HEK293T (cell line): Measurements from ENCODE around the gene HDAC11.

Experiments used
- CTCF ChIA-PET: fragments of 350-600 bp; formaldehyde crosslinking; extraction: SDS; loops from one replicate; lab custom pipeline; 2021; ENCODE audit warnings: antibody characterized with exemption, inconsistent platforms; lab: Yijun Ruan, JAX
- POLR2A ChIA-PET: fragments of 350-600 bp; formaldehyde crosslinking; extraction: SDS; loops from one replicate; lab custom pipeline; 2020; ENCODE audit warnings: antibody characterized with exemption, inconsistent platforms; lab: Yijun Ruan, JAX
- DNase-seq: peaks from one replicate; pipeline ENCODE4 v3.0.0; 2012; ENCODE audit warnings: mixed read lengths; ENCODE audit errors: extremely low spot score
- ARNT ChIP-seq: fragments of 450-650 bp; IDR thresholded peaks from 2 replicates; pipeline ENCODE4 v1.6.1; 2017; ENCODE audit warnings: mild to moderate bottlenecking
- BHLHE40 ChIP-seq: fragments of 450-650 bp; IDR thresholded peaks from 2 replicates; pipeline ENCODE4 v1.6.1; 2016; ENCODE audit warnings: mild to moderate bottlenecking, moderate library complexity, borderline replicate concordance
- CTBP1 ChIP-seq: fragments of 450-650 bp; IDR thresholded peaks from 2 replicates; pipeline ENCODE4 v1.6.1; 2016; ENCODE audit warnings: borderline replicate concordance
- ELF4 ChIP-seq: fragments of 450-650 bp; IDR thresholded peaks from 2 replicates; pipeline ENCODE4 v1.6.1; 2017; ENCODE audit warnings: antibody characterized with exemption
- FOXA1 ChIP-seq: fragments of 450-650 bp; IDR thresholded peaks from 2 replicates; pipeline ENCODE4 v1.6.1; 2016; ENCODE audit warnings: mild to moderate bottlenecking
- FOXK2 ChIP-seq: fragments of 450-650 bp; IDR thresholded peaks from 2 replicates; pipeline ENCODE4 v1.6.1; 2016; ENCODE audit warnings: mild to moderate bottlenecking
- FOXM1 ChIP-seq: fragments of 450-650 bp; IDR thresholded peaks from 2 replicates; pipeline ENCODE4 v1.6.1; 2017; ENCODE audit warnings: mild to moderate bottlenecking, borderline replicate concordance
- HDGF ChIP-seq: fragments of 450-650 bp; IDR thresholded peaks from 2 replicates; pipeline ENCODE4 v1.6.1; 2017; ENCODE audit warnings: antibody characterized with exemption, borderline replicate concordance
- L3MBTL2 ChIP-seq: fragments of 450-650 bp; conservative IDR thresholded peaks from 2 replicates; pipeline ENCODE4 v1.6.1; 2016; ENCODE audit warnings: mild to moderate bottlenecking
- LEF1 ChIP-seq: fragments of 450-650 bp; IDR thresholded peaks from 2 replicates; pipeline ENCODE4 v1.6.1; 2017; ENCODE audit warnings: mild to moderate bottlenecking, borderline replicate concordance
- NFRKB ChIP-seq: fragments of 450-650 bp; IDR thresholded peaks from 2 replicates; pipeline ENCODE4 v1.6.1; 2016; ENCODE audit warnings: mild to moderate bottlenecking, moderate library complexity
- PKNOX1 ChIP-seq: fragments of 450-650 bp; IDR thresholded peaks from 2 replicates; pipeline ENCODE4 v1.6.1; 2016
- SP1 ChIP-seq: fragments of 450-650 bp; IDR thresholded peaks from 2 replicates; pipeline ENCODE4 v1.6.1; 2017
- SUZ12 ChIP-seq: fragments of 450-650 bp; IDR thresholded peaks from 2 replicates; pipeline ENCODE4 v1.6.1; 2016; ENCODE audit warnings: mild to moderate bottlenecking
- TARDBP ChIP-seq: fragments of 450-650 bp; IDR thresholded peaks from 2 replicates; pipeline ENCODE4 v1.6.1; 2016
- ZNF384 ChIP-seq: fragments of 450-650 bp; IDR thresholded peaks from 2 replicates; pipeline ENCODE4 v1.6.1; 2016

HDAC11 gene

GRCh38 chr3:13539292-13539638 is 59.2 kb downstream of the HDAC11 start:
- ChIA-PET CTCF (interaction anchor here (0.7 to 1.4 kb wide), 2 partner anchors 109 to 114 kb away, joined by 4 read pairs; no protein-coding TSS in a partner anchor), POLR2A (no interaction called here)
- TF ChIP-seq FOXA1 (no peak), SP1 (no peak), TARDBP (no peak), SUZ12 (no peak), FOXK2 (no peak), HDGF (no peak), CTBP1 (no peak), L3MBTL2 (no peak), BHLHE40 (no peak), LEF1 (no peak)
- no peak for DNase-seq

- TF ChIP-seq NFRKB (no peak), L3MBTL2 (no peak), ARNT (no peak), FOXK2 (no peak), PKNOX1 (no peak), LEF1 (no peak), FOXA1 (no peak), ZNF384 (no peak), TARDBP (no peak), SP1 (no peak), HDGF (no peak), ELF4 (no peak), BHLHE40 (no peak), SUZ12 (no peak), CTBP1 (no peak), FOXM1 (no peak)
- ChIA-PET POLR2A (no interaction called here), CTCF (interaction anchor here (1.4 kb wide), 1 partner anchor 108 kb away, joined by 4 read pairs; no protein-coding TSS in a partner anchor)
- DNase-seq = no peak
Observed at GRCh38 chr3:13539671-13540070, 59.6 kb downstream of the HDAC11 start.

- no peak for DNase-seq
- ChIA-PET POLR2A (no interaction called here), CTCF (interaction anchor here (1.4 kb wide), 1 partner anchor 108 kb away, joined by 4 read pairs; no protein-coding TSS in a partner anchor)
- TF ChIP-seq SUZ12 = no peak
- no peak for TF ChIP-seq NFRKB
- no peak for TF ChIP-seq FOXK2
- no peak for TF ChIP-seq CTBP1
- no peak for TF ChIP-seq SP1
- no peak for TF ChIP-seq FOXA1
- TF ChIP-seq FOXM1 = no peak
- no peak for TF ChIP-seq LEF1
- no peak for TF ChIP-seq BHLHE40
- no peak for TF ChIP-seq ELF4
- TF ChIP-seq TARDBP = no peak
- TF ChIP-seq L3MBTL2 = no peak
- no peak for TF ChIP-seq HDGF
- TF ChIP-seq ARNT = no peak
- no peak for TF ChIP-seq ZNF384
Observed at GRCh38 chr3:13540297-13540995, 60.3 kb downstream of the HDAC11 start.

- DNase-seq = no peak
- CTCF ChIA-PET = interaction anchor here (1.0 kb wide), 1 partner anchor 106 kb away, joined by 3 read pairs; no protein-coding TSS in a partner anchor
- TF ChIP-seq HDGF (no peak), ELF4 (no peak), LEF1 (no peak), FOXM1 (no peak), TARDBP (no peak), NFRKB (no peak), ARNT (no peak), SUZ12 (no peak), CTBP1 (no peak), L3MBTL2 (no peak), FOXA1 (no peak), PKNOX1 (no peak), SP1 (no peak), BHLHE40 (no peak), ZNF384 (no peak), FOXK2 (no peak)
- POLR2A ChIA-PET = no interaction called here
Observed at GRCh38 chr3:13541691-13542090, 61.6 kb downstream of the HDAC11 start.

- ChIA-PET CTCF (interaction anchor here (1.0 kb wide), 1 partner anchor 106 kb away, joined by 3 read pairs; no protein-coding TSS in a partner anchor), POLR2A (no interaction called here)
- DNase-seq = no peak
- TF ChIP-seq HDGF = no peak
- TF ChIP-seq FOXK2 = no peak
- no peak for TF ChIP-seq L3MBTL2
Observed at GRCh38 chr3:13542142-13542541, 62.0 kb downstream of the HDAC11 start.

- no peak for TF ChIP-seq FOXK2
- TF ChIP-seq ZNF384 = no peak
- no peak for TF ChIP-seq ARNT
- no peak for TF ChIP-seq SUZ12
- TF ChIP-seq HDGF = no peak
- no peak for TF ChIP-seq ELF4
- TF ChIP-seq FOXM1 = no peak
- TF ChIP-seq BHLHE40 = no peak
- TF ChIP-seq CTBP1 = no peak
- TF ChIP-seq L3MBTL2 = no peak
- TF ChIP-seq TARDBP = no peak
- TF ChIP-seq NFRKB = no peak
- no peak for TF ChIP-seq PKNOX1
- no peak for DNase-seq
- CTCF ChIA-PET = no interaction called here
- POLR2A ChIA-PET = no interaction called here
Observed at GRCh38 chr3:13543253-13543652, 63.1 kb downstream of the HDAC11 start.
